ENCODE data around the gene TM9SF4.
A peak's percentile ranks its signal among the peaks of the same experiment; 100 is the strongest.

TM9SF4 gene

GRCh38 chr20:32204205-32205109 lies 94.9 kb downstream of the TM9SF4 start:
- H3K9me3 ChIP-seq (ENCODE audit: control insufficient read depth in 5 of 5, low read length in 5 of 5): no peaks in the 10 kb centered on the region
- H3K27me3 ChIP-seq (ENCODE audit: control insufficient read depth in 5 of 5, insufficient read depth in 4 of 5, low read length in 5 of 5): no peaks in the 10 kb centered on the region
- H3K27ac ChIP-seq (ENCODE audit: low read depth, low read length): no peak overlapping the region
- peaks cover 0 to 26% (median 18%) of the 10 kb centered on the region in 5 donors for H3K36me3 ChIP-seq (ENCODE audit: control insufficient read depth in 5 of 5, insufficient read depth in 5 of 5, low read length in 5 of 5)
- H3K4me3 ChIP-seq (ENCODE audit: low read depth in 1 of 5, low read length in 5 of 5): no peak overlapping the region
- H3K4me1 ChIP-seq (ENCODE audit: control insufficient read depth in 5 of 5, insufficient read depth in 5 of 5, low read length in 5 of 5): peaks cover 7 to 60% (median 56%) of the 10 kb centered on the region in 5 donors
- peak overlapping the region in 3 of 5 donors; percentile 43 to 98 (median 65) for H3K9ac ChIP-seq (ENCODE audit: low read length in 5 of 5)

GRCh38 chr20:32205110-32205842 lies 95.8 kb downstream of the TM9SF4 start:
- Histone ChIP-seq H3K4me3 (ENCODE audit: low read depth in 1 of 5, low read length in 5 of 5) (no peak overlapping the region), H3K4me1 (ENCODE audit: control insufficient read depth in 5 of 5, insufficient read depth in 5 of 5, low read length in 5 of 5) (peaks cover 7 to 61% (median 56%) of the 10 kb centered on the region in 5 donors), H3K9ac (ENCODE audit: low read length in 5 of 5) (peak overlapping the region in 4 of 5 donors; percentile 1 to 98 (median 47)), H3K9me3 (ENCODE audit: control insufficient read depth in 5 of 5, low read length in 5 of 5) (no peaks in the 10 kb centered on the region), H3K27me3 (ENCODE audit: control insufficient read depth in 5 of 5, insufficient read depth in 4 of 5, low read length in 5 of 5) (no peaks in the 10 kb centered on the region), H3K36me3 (ENCODE audit: control insufficient read depth in 5 of 5, insufficient read depth in 5 of 5, low read length in 5 of 5) (peaks cover 3 to 28% (median 17%) of the 10 kb centered on the region in 5 donors), H3K27ac (ENCODE audit: low read depth, low read length) (no peak overlapping the region)

- Histone ChIP-seq H3K4me3 (ENCODE audit: low read depth in 1 of 5, low read length in 5 of 5) (peak overlapping the region; percentile 75 to 97 (median 84)), H3K36me3 (ENCODE audit: control insufficient read depth in 5 of 5, insufficient read depth in 5 of 5, low read length in 5 of 5) (peaks cover 7 to 31% (median 16%) of the 10 kb centered on the region in 5 donors), H3K4me1 (ENCODE audit: control insufficient read depth in 5 of 5, insufficient read depth in 5 of 5, low read length in 5 of 5) (peaks cover 7 to 61% (median 56%) of the 10 kb centered on the region in 5 donors), H3K27me3 (ENCODE audit: control insufficient read depth in 5 of 5, insufficient read depth in 4 of 5, low read length in 5 of 5) (no peaks in the 10 kb centered on the region), H3K9me3 (ENCODE audit: control insufficient read depth in 5 of 5, low read length in 5 of 5) (no peaks in the 10 kb centered on the region), H3K27ac (ENCODE audit: low read depth, low read length) (peak overlapping the region; percentile 65), H3K9ac (ENCODE audit: low read length in 5 of 5) (peak overlapping the region; percentile 98 to 99 (median 98))
Observed at GRCh38 chr20:32205843-32206759, 96.6 kb downstream of the TM9SF4 start.

GRCh38 chr20:32206760-32207625 lies 97.5 kb downstream of the TM9SF4 start:
- peaks cover 10 to 32% (median 13%) of the 10 kb centered on the region in 5 donors for H3K36me3 ChIP-seq (ENCODE audit: control insufficient read depth in 5 of 5, insufficient read depth in 5 of 5, low read length in 5 of 5)
- H3K27me3 ChIP-seq (ENCODE audit: control insufficient read depth in 5 of 5, insufficient read depth in 4 of 5, low read length in 5 of 5): no peaks in the 10 kb centered on the region
- H3K9me3 ChIP-seq (ENCODE audit: control insufficient read depth in 5 of 5, low read length in 5 of 5): no peaks in the 10 kb centered on the region
- H3K27ac ChIP-seq (ENCODE audit: low read depth, low read length): peak overlapping the region; percentile 65
- peak overlapping the region; percentile 98 to 99 (median 98) for H3K9ac ChIP-seq (ENCODE audit: low read length in 5 of 5)
- peak overlapping the region; percentile 75 to 97 (median 84) for H3K4me3 ChIP-seq (ENCODE audit: low read depth in 1 of 5, low read length in 5 of 5)
- H3K4me1 ChIP-seq (ENCODE audit: control insufficient read depth in 5 of 5, insufficient read depth in 5 of 5, low read length in 5 of 5): peaks cover 7 to 58% (median 53%) of the 10 kb centered on the region in 5 donors

- peaks cover 7 to 56% (median 50%) of the 10 kb centered on the region in 5 donors for H3K4me1 ChIP-seq (ENCODE audit: control insufficient read depth in 5 of 5, insufficient read depth in 5 of 5, low read length in 5 of 5)
- peak within 1 kb of the TSS; percentile 98 to 99 (median 98) for H3K9ac ChIP-seq (ENCODE audit: low read length in 5 of 5)
- H3K9me3 ChIP-seq (ENCODE audit: control insufficient read depth in 5 of 5, low read length in 5 of 5): no peaks in the 10 kb centered on the region
- H3K4me3 ChIP-seq (ENCODE audit: low read depth in 1 of 5, low read length in 5 of 5): peak within 1 kb of the TSS; percentile 75 to 100 (median 97)
- peak within 1 kb of the TSS; percentile 69 for H3K27ac ChIP-seq (ENCODE audit: low read depth, low read length)
- H3K27me3 ChIP-seq (ENCODE audit: control insufficient read depth in 5 of 5, insufficient read depth in 4 of 5, low read length in 5 of 5): no peaks in the 10 kb centered on the region
- peaks cover 10 to 38% (median 19%) of the 10 kb centered on the region in 5 donors for H3K36me3 ChIP-seq (ENCODE audit: control insufficient read depth in 5 of 5, insufficient read depth in 5 of 5, low read length in 5 of 5)
Observed at GRCh38 chr20:32207626-32208498, 98.3 kb downstream of the TM9SF4 start, which contains the start of the genes PLAGL2 and POFUT1. TSS of gene PLAGL2 (minus strand) at chr20:32207743. CDS start at chr20:32202178, 5,565 bp downstream. TSS of gene POFUT1 (plus strand) at chr20:32207880. CDS start at chr20:32207942, 62 bp downstream.

- H3K4me1 ChIP-seq (ENCODE audit: control insufficient read depth in 5 of 5, insufficient read depth in 5 of 5, low read length in 5 of 5): peaks cover 7 to 51% (median 50%) of the 10 kb centered on the region in 5 donors
Observed at GRCh38 chr20:32208499-32209154, 99.1 kb downstream of the TM9SF4 start.

GRCh38 chr20:32209850-32210605 lies 100.5 kb downstream of the TM9SF4 start:
- Histone ChIP-seq H3K36me3 (ENCODE audit: control insufficient read depth in 5 of 5, insufficient read depth in 5 of 5, low read length in 5 of 5) (peaks cover 10 to 38% (median 19%) of the 10 kb centered on the region in 5 donors), H3K9ac (ENCODE audit: low read length in 5 of 5) (no peak overlapping the region), H3K4me3 (ENCODE audit: low read depth in 1 of 5, low read length in 5 of 5) (no peak overlapping the region), H3K27me3 (ENCODE audit: control insufficient read depth in 5 of 5, insufficient read depth in 4 of 5, low read length in 5 of 5) (no peaks in the 10 kb centered on the region), H3K27ac (ENCODE audit: low read depth, low read length) (no peak overlapping the region), H3K4me1 (ENCODE audit: control insufficient read depth in 5 of 5, insufficient read depth in 5 of 5, low read length in 5 of 5) (peaks cover 7 to 40% (median 36%) of the 10 kb centered on the region in 5 donors), H3K9me3 (ENCODE audit: control insufficient read depth in 5 of 5, low read length in 5 of 5) (no peaks in the 10 kb centered on the region)

More at GRCh38 chr20:32208499-32209154, 99.1 kb downstream of the TM9SF4 start:
- Histone ChIP-seq H3K9ac (ENCODE audit: low read length in 5 of 5) (peak overlapping the region; percentile 87 to 99 (median 98)), H3K36me3 (ENCODE audit: control insufficient read depth in 5 of 5, insufficient read depth in 5 of 5, low read length in 5 of 5) (peaks cover 10 to 36% (median 19%) of the 10 kb centered on the region in 5 donors), H3K4me3 (ENCODE audit: low read depth in 1 of 5, low read length in 5 of 5) (peak overlapping the region; percentile 75 to 100 (median 97)), H3K27me3 (ENCODE audit: control insufficient read depth in 5 of 5, insufficient read depth in 4 of 5, low read length in 5 of 5) (no peaks in the 10 kb centered on the region), H3K9me3 (ENCODE audit: control insufficient read depth in 5 of 5, low read length in 5 of 5) (no peaks in the 10 kb centered on the region), H3K27ac (ENCODE audit: low read depth, low read length) (peak overlapping the region; percentile 69)

Data from subcutaneous abdominal adipose tissue (tissue), 5 donors.